Mesothelial cell of epicardium (in vitro differentiated cells): ENCODE data around the gene STAG3. TPM values are rescaled to one million over a fixed set of nuclear protein-coding genes. Genes with fewer than 3 reads are reported as not detected.
"Not testable (repeated sequence)": the region's sequence is repeated elsewhere in the genome, so short reads cannot be mapped to it uniquely, and the experiment has no call there.

Experiments
- DNase-seq, 2 experiments: peaks; one replicate each; pipeline ENCODE4 v3.0.0; 2021; ENCODE audit warnings: low spot score in 2 of 2; ENCODE audit not compliant: unreplicated experiment in 2 of 2
- H3K27ac Mint-ChIP-seq: 2 replicates; pipeline ENCODE4 v1.8.0; 2021; ENCODE audit warnings: mixed read lengths
- H3K27me3 Mint-ChIP-seq: 2 replicates; pipeline ENCODE4 v1.8.0; 2021; ENCODE audit warnings: low read depth, mixed read lengths
- H3K36me3 Mint-ChIP-seq: 2 replicates; pipeline ENCODE4 v1.8.0; 2021; ENCODE audit warnings: mixed read lengths
- H3K4me1 Mint-ChIP-seq: 2 replicates; pipeline ENCODE4 v1.8.0; 2021; ENCODE audit warnings: mixed read lengths
- H3K4me3 Mint-ChIP-seq: 2 replicates; pipeline ENCODE4 v1.8.0; 2021; ENCODE audit warnings: mild to moderate bottlenecking, moderate library complexity, mixed read lengths
- H3K9me3 Mint-ChIP-seq: 2 replicates; pipeline ENCODE4 v1.8.0; 2021; ENCODE audit warnings: mixed read lengths
- CTCF ChIP-seq: fragments of 200-600 bp; sonication (generic); IDR thresholded peaks from one replicate; pipeline ENCODE4 v1.5.0; 2021; ENCODE audit warnings: antibody characterized with exemption; ENCODE audit not compliant: unreplicated experiment
- total RNA-seq: library from RNA; stranded (reverse); gene quantifications from 3 replicates; pipeline ENCODE4 v1.2.1, GENCODE V29; 2021

STAG3 gene
- total RNA-seq, 1 donor from 2014 or later, result 0.94 TPM

DNA sequence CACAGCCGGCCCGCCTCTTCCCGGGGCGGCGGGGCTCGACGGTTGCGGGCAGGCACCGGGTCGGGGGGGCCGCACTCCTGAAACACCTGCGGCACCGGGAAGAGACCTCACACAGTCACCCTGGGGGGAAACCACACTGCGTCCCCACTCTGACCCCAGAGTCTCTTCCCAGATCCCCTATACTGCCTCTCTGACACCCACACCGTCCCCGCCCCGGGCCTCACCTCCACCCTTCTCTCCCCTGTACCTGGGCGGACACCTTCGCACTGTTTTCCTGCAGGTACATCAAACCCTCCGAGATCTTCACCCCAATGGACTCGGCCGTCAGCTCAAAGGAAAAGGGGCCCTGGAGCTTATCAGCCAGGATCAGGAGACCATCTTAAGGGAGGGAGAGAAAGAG, 5.9 kb upstream of the STAG3 start:
- peaks cover 16% of the 10 kb centered on the region for H3K36me3 Mint-ChIP-seq
- no peak for DNase-seq
- H3K4me3 Mint-ChIP-seq, result peak overlapping the region; percentile 61
- H3K27me3 Mint-ChIP-seq, result peaks cover 22% of the 10 kb centered on the region
- H3K27ac Mint-ChIP-seq, result no peak overlapping the region
- TF ChIP-seq CTCF, result no peak
- no peaks in the 10 kb centered on the region for H3K9me3 Mint-ChIP-seq
- peaks cover 44% of the 10 kb centered on the region for H3K4me1 Mint-ChIP-seq

DNA sequence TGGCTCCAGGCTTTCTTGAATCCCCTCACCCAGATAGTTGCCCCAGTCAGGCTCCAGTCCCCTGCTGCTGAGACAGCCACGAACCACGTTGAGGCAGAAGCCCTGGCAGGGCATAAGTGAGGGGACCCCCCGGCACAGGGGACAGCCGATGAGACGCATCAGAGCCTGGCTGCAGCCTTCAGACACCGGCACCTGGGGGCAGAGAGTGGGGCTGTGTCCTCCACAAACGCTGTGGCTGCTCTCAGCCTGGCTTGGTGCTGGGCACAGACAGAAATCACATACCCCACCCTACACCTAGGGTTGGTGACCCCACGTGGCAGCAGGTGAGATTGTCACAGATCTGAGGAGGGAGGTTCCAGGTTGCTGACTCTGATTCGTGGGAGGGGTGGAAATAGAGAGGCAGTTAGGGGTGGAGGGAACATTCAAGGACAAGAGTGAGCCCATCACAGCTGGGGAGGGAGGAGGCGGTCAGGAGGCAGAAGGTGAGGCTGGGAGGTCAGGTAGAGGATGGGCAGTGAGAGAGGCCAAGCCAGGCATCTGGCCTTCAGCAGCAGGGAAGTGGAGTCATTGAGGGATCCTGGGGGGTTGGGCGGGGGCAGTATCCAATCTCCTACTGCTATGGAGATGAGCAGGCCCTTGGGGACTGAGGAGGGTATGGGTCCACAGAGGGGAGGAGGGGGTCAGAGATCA, 3.8 kb upstream of the STAG3 start:
- Mint-ChIP-seq H3K36me3 (peaks cover 16% of the 10 kb centered on the region), H3K9me3 (no peaks in the 10 kb centered on the region), H3K27ac (no peak overlapping the region), H3K4me3 (no peak overlapping the region), H3K27me3 (peaks cover 5% of the 10 kb centered on the region), H3K4me1 (peaks cover 23% of the 10 kb centered on the region)
- TF ChIP-seq CTCF, result no peak
- DNase-seq, result no peak

GRCh38 chr7:100174582-100174981, 3.1 kb upstream of the STAG3 start:
- H3K36me3 Mint-ChIP-seq, result peaks cover 16% of the 10 kb centered on the region

DNA sequence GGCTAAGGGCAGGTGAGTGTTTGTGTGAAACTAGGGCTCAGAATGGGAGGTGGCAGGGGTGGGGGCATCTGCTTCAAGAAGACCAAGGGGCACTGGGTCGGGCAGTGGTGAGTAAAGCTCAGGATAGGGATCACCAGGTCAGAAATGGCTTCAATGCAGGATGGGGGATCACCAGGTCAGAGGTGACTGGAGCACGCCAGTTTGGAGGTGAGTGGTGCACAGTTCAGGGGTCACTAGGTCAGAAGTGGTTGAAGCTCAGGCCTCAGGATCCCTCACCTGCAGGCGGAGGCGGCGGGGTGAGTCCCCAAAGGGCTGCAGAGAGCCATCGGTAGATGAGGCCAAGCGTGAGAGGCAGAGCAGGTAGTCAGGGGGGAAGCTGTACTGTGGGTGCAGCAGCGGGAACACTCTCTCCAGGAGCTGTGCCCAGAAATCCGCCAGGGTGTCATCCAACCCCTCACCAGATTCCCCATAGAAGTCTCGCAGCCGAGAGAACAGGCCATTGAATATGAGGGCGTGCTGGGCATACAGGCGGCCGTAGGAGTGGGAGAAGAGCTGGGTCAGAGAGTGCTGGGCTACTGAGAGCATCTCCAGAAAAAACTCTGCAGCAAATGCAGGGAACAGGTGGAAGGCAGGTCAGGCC, 2.3 kb upstream of the STAG3 start:
- Mint-ChIP-seq H3K9me3 (no peaks in the 10 kb centered on the region), H3K36me3 (peaks cover 16% of the 10 kb centered on the region), H3K4me1 (peaks cover 21% of the 10 kb centered on the region), H3K4me3 (peak overlapping the region; percentile 62), H3K27ac (no peak overlapping the region), H3K27me3 (peaks cover 3% of the 10 kb centered on the region)
- no peak for TF ChIP-seq CTCF
- no peak for DNase-seq

More at GRCh38 chr7:100174582-100174981, 3.1 kb upstream of the STAG3 start:
- no peak for DNase-seq
- Mint-ChIP-seq H3K4me3 (no peak overlapping the region), H3K27ac (no peak overlapping the region), H3K4me1 (peaks cover 22% of the 10 kb centered on the region), H3K27me3 (peaks cover 5% of the 10 kb centered on the region), H3K9me3 (no peaks in the 10 kb centered on the region)
- TF ChIP-seq CTCF, result no peak

- Mint-ChIP-seq H3K27me3 (peaks cover 3% of the 10 kb centered on the region), H3K36me3 (peaks cover 14% of the 10 kb centered on the region), H3K4me1 (peaks cover 18% of the 10 kb centered on the region), H3K27ac (no peak overlapping the region), H3K4me3 (peak overlapping the region; percentile 90), H3K9me3 (no peaks in the 10 kb centered on the region)
- no peak for DNase-seq
- no peak for TF ChIP-seq CTCF
These were observed 1.3 kb upstream of the STAG3 start for GRCh38 chr7:100176096-100177044.

GRCh38 chr7:100180084-100180483, 2.4 kb downstream of the STAG3 start:
- Mint-ChIP-seq H3K4me1 (peaks cover 14% of the 10 kb centered on the region), H3K27me3 (peaks cover 17% of the 10 kb centered on the region)
- DNase-seq, H3K4me3 Mint-ChIP-seq, H3K27ac Mint-ChIP-seq, H3K9me3 Mint-ChIP-seq, H3K36me3 Mint-ChIP-seq: not testable (repeated sequence)

DNA sequence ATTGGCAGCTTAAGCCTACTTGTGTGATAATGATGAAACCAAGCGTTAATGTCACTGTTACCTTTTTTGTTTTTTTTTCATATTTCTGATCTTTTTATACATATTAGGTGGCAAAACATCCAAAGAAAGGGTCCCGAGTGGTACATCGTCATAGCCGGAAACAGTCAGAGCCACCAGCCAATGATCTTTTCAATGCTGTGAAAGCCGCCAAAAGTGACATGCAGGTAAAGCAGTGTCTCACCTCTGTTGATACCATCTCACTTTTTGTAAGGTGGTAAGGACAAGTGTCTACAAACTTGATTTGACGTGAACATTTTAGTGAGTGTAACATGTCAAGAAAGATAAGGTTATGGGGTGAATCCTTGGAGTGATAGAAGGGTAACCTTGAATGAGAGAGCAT, 4.9 kb downstream of the STAG3 start:
- H3K27ac Mint-ChIP-seq, H3K4me1 Mint-ChIP-seq, DNase-seq, H3K4me3 Mint-ChIP-seq, H3K9me3 Mint-ChIP-seq, H3K36me3 Mint-ChIP-seq: not testable (repeated sequence)
- peaks cover 17% of the 10 kb centered on the region for H3K27me3 Mint-ChIP-seq

DNA sequence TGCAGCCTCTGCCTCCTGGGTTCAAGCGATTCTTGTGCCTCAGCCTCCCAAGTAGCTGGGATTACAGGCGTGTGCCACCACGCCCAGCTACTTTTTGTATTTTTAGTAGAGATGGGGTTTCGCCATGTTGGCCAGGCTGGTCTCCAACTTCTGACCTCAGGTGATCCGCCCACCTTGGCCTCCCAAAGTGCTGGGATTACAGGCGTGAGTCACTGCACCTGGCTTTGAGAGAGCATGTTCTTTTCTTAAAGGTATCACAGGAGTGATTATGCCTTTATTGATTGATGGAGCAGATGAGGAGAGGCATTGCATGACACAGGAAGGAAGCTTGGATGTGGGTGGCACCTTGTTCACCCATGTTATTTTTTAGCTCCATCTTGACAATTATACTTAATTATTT, 5.4 kb downstream of the STAG3 start:
- H3K27me3 Mint-ChIP-seq, result peaks cover 17% of the 10 kb centered on the region
- H3K36me3 Mint-ChIP-seq, H3K9me3 Mint-ChIP-seq, H3K4me3 Mint-ChIP-seq, H3K4me1 Mint-ChIP-seq, DNase-seq, H3K27ac Mint-ChIP-seq: not testable (repeated sequence)
